Stomach smooth muscle (tissue), 2 donors: ENCODE results near the gene GNA12.

ENCODE experiments used
- H3K27ac ChIP-seq: one replicate; pipeline ENCODE4 v1.7.0; 2013; ENCODE audit warnings: mild to moderate bottlenecking, low read length, inconsistent platforms
- H3K27me3 ChIP-seq, 2 donors: one replicate each; pipeline ENCODE4 v1.7.0; 2013; ENCODE audit warnings: low read length in 2 of 2; ENCODE audit not compliant: insufficient read depth in 2 of 2, control insufficient read depth in 1 of 2
- H3K36me3 ChIP-seq, 2 donors: one replicate each; pipeline ENCODE4 v1.7.0; 2013; ENCODE audit warnings: low read length in 2 of 2; ENCODE audit not compliant: control insufficient read depth in 2 of 2, insufficient read depth in 2 of 2
- H3K4me1 ChIP-seq: one replicate; pipeline ENCODE4 v1.7.0; 2013; ENCODE audit warnings: low read length; ENCODE audit not compliant: control insufficient read depth, insufficient read depth
- H3K4me3 ChIP-seq, 2 donors: one replicate each; pipeline ENCODE4 v1.7.0; 2013; ENCODE audit warnings: low read length in 2 of 2
- H3K9ac ChIP-seq, 2 donors: one replicate each; pipeline ENCODE4 v1.7.0; 2013; ENCODE audit warnings: low read length in 2 of 2, mild to moderate bottlenecking in 1 of 2
- H3K9me3 ChIP-seq, 2 donors: one replicate each; pipeline ENCODE4 v1.7.0; 2013; ENCODE audit warnings: low read length in 2 of 2; ENCODE audit not compliant: control insufficient read depth in 2 of 2
- donor health status: healthy.
- donor health status: Pancreatic carcinoma.

GNA12 gene

GRCh38 chr7:2708547-2709310 lies 135.4 kb downstream of the GNA12 start:
- H3K4me1 ChIP-seq, result peaks cover 12% of the 10 kb centered on the region
- no peaks in the 10 kb centered on the region for H3K36me3 ChIP-seq
- no peaks in the 10 kb centered on the region for H3K27me3 ChIP-seq
- H3K9me3 ChIP-seq, result peaks cover 0 to 3% of the 10 kb centered on the region in 2 donors
- no peak overlapping the region for H3K9ac ChIP-seq
- H3K27ac ChIP-seq, result no peak overlapping the region
- H3K4me3 ChIP-seq, result no peak overlapping the region

- H3K4me3 ChIP-seq, result no peak overlapping the region
- H3K27ac ChIP-seq, result no peak overlapping the region
- H3K9ac ChIP-seq, result no peak overlapping the region
- H3K4me1 ChIP-seq, result peaks cover 8% of the 10 kb centered on the region
- no peaks in the 10 kb centered on the region for H3K27me3 ChIP-seq
- H3K36me3 ChIP-seq, result no peaks in the 10 kb centered on the region
- H3K9me3 ChIP-seq, result peaks cover 0 to 3% of the 10 kb centered on the region in 2 donors
Observed at GRCh38 chr7:2708041-2708440, 136.1 kb downstream of the GNA12 start.

GRCh38 chr7:2707481-2707880 lies 136.6 kb downstream of the GNA12 start:
- Histone ChIP-seq H3K27ac (no peak overlapping the region), H3K4me3 (no peak overlapping the region), H3K27me3 (no peaks in the 10 kb centered on the region), H3K36me3 (no peaks in the 10 kb centered on the region), H3K9ac (no peak overlapping the region), H3K9me3 (peaks cover 0 to 3% of the 10 kb centered on the region in 2 donors), H3K4me1 (peaks cover 6% of the 10 kb centered on the region)

GRCh38 chr7:2706685-2707126 lies 137.4 kb downstream of the GNA12 start:
- peaks cover 7% of the 10 kb centered on the region for H3K4me1 ChIP-seq
- no peaks in the 10 kb centered on the region for H3K27me3 ChIP-seq
- no peak overlapping the region for H3K9ac ChIP-seq
- H3K9me3 ChIP-seq, result peaks cover 0 to 3% of the 10 kb centered on the region in 2 donors
- no peaks in the 10 kb centered on the region for H3K36me3 ChIP-seq
- H3K4me3 ChIP-seq, result no peak overlapping the region
- H3K27ac ChIP-seq, result no peak overlapping the region

- Histone ChIP-seq H3K4me3 (no peak overlapping the region), H3K9me3 (peaks cover 0 to 3% of the 10 kb centered on the region in 2 donors), H3K36me3 (no peaks in the 10 kb centered on the region), H3K9ac (no peak overlapping the region), H3K4me1 (peaks cover 10% of the 10 kb centered on the region), H3K27ac (no peak overlapping the region), H3K27me3 (no peaks in the 10 kb centered on the region)
Observed at GRCh38 chr7:2705371-2706096, 138.6 kb downstream of the GNA12 start.

DNA sequence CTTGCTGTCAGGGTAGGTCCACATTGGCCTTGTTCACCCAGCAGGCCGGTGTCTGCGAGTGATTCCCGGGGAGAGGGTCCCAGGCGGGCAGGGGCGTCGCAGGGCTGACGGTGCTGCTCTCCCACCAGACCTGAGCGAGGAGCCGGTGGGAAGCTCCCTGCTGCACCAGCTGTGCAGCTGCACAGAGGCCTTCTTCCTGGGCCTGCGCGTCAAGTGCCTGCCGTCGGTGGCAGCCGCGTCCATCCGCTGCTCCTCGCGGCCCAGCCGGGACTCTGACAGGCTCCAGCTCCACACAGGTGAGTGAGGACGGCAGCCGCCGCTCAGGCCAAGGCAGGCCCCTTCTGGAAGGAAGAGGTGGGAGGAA lies 141.5 kb downstream of the GNA12 start:
- Histone ChIP-seq H3K27me3 (no peaks in the 10 kb centered on the region), H3K4me1 (peaks cover 5% of the 10 kb centered on the region), H3K9me3 (peaks cover 0 to 3% of the 10 kb centered on the region in 2 donors), H3K9ac (no peak overlapping the region), H3K4me3 (no peak overlapping the region), H3K36me3 (no peaks in the 10 kb centered on the region), H3K27ac (no peak overlapping the region)

GRCh38 chr7:2701832-2702593 lies 142.1 kb downstream of the GNA12 start:
- H3K4me1 ChIP-seq, result peaks cover 5% of the 10 kb centered on the region
- no peaks in the 10 kb centered on the region for H3K27me3 ChIP-seq
- H3K9me3 ChIP-seq, result peaks cover 0 to 3% of the 10 kb centered on the region in 2 donors
- H3K9ac ChIP-seq, result no peak overlapping the region
- H3K36me3 ChIP-seq, result no peaks in the 10 kb centered on the region
- no peak overlapping the region for H3K4me3 ChIP-seq
- H3K27ac ChIP-seq, result no peak overlapping the region

GRCh38 chr7:2701424-2701823 lies 142.7 kb downstream of the GNA12 start:
- Histone ChIP-seq H3K27ac (no peak overlapping the region), H3K36me3 (no peaks in the 10 kb centered on the region), H3K27me3 (no peaks in the 10 kb centered on the region), H3K9ac (no peak overlapping the region), H3K4me3 (no peak overlapping the region), H3K9me3 (peaks cover 0 to 3% of the 10 kb centered on the region in 2 donors), H3K4me1 (peaks cover 5% of the 10 kb centered on the region)

DNA sequence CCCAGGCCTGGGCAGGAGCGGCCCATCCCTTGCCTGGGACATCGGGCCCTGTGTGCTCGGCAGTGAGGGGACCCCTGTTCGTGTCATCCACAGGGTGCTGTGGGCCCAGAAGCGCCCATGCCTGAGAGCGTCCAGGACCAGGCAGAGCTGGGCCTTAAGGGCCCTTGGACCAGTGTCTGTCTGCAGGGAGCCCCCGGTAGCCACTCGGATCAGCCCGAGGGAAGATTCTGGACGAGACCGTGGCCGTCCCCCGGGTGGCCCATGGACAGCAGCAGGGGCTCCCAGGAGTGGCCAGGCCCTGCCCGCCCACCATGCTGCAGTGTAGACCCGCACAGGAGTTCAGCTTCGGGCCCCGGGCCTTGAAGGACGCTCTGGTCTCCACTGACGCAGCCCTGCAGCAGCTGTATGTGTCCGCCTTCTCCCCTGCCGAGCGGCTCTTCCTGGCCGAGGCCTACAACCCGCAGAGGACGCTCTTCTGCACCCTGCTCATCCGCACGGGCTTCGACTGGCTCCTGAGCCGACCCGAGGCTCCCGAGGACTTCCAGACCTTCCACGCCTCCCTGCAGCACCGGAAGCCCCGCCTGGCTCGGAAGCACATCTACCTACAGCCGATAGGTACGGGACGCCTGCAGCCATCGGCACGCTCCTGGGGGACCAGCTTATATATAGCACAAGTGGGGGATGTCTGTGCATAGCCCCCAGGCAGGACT lies 143.8 kb downstream of the GNA12 start:
- Histone ChIP-seq H3K27me3 (no peaks in the 10 kb centered on the region), H3K36me3 (no peaks in the 10 kb centered on the region), H3K9me3 (peaks cover 0 to 3% of the 10 kb centered on the region in 2 donors), H3K4me1 (peaks cover 5% of the 10 kb centered on the region), H3K27ac (no peak overlapping the region), H3K4me3 (no peak overlapping the region), H3K9ac (no peak overlapping the region)

- no peaks in the 10 kb centered on the region for H3K36me3 ChIP-seq
- peaks cover 5% of the 10 kb centered on the region for H3K4me1 ChIP-seq
- H3K9me3 ChIP-seq, result no peaks in the 10 kb centered on the region
- H3K9ac ChIP-seq, result no peak overlapping the region
- H3K27me3 ChIP-seq, result no peaks in the 10 kb centered on the region
- no peak overlapping the region for H3K4me3 ChIP-seq
- H3K27ac ChIP-seq, result no peak overlapping the region
Observed at GRCh38 chr7:2699289-2699620, 144.9 kb downstream of the GNA12 start.
